AG04450 (cell line): ENCODE data around the gene GPRC5B. TPM values are rescaled to one million over a fixed set of nuclear protein-coding genes. Genes with fewer than 3 reads are reported as not detected.

Source experiments
- CTCF ChIA-PET: fragments of 300-600, 350-600 bp; formaldehyde crosslinking; extraction: SDS; loops from one replicate; lab custom pipeline; 2022; ENCODE audit warnings: antibody characterized with exemption, inconsistent platforms; lab: Charles Lee
- POLR2A ChIA-PET: fragments of 350-600 bp; formaldehyde crosslinking; extraction: SDS; loops from one replicate; lab custom pipeline; 2021; ENCODE audit warnings: antibody characterized with exemption, inconsistent platforms; lab: Yijun Ruan, JAX
- DNase-seq: peaks from one replicate; pipeline ENCODE4 v3.0.0-alpha.2; 2011; ENCODE audit warnings: low read depth, low spot score
- H3K27ac ChIP-seq: one replicate; pipeline ENCODE4 v1.5.1; 2012; ENCODE audit warnings: low read depth, low read length, control low read depth
- H3K27me3 ChIP-seq: one replicate; pipeline ENCODE4 v1.6.0; 2012; ENCODE audit warnings: low read length; ENCODE audit not compliant: control insufficient read depth, insufficient read depth
- H3K4me3 ChIP-seq: 2 replicates; pipeline ENCODE4 v1.5.1; 2011; ENCODE audit warnings: mild to moderate bottlenecking, low read depth, low read length, control low read depth
- H3K9me3 ChIP-seq: 2 replicates; pipeline ENCODE4 v1.5.1; 2012; ENCODE audit warnings: low read length; ENCODE audit not compliant: control insufficient read depth, insufficient read depth
- polyA plus RNA-seq: library from polyadenylated mRNA; depleted of rRNA; stranded (reverse); fragments of >200 nt; gene quantifications from 2 replicates; pipeline ENCODE4 v1.2.3, GENCODE V29; 2011
- TF ChIP-seq, protein P1 (sequence below): IDR thresholded peaks from 2 replicates; pipeline ENCODE4 v1.5.1; 2011; ENCODE audit warnings: low read depth, low read length, control low read depth, inconsistent platforms

The GPRC5B gene
- polyA plus RNA-seq, 1 experiment: 30.6 TPM

DNA sequence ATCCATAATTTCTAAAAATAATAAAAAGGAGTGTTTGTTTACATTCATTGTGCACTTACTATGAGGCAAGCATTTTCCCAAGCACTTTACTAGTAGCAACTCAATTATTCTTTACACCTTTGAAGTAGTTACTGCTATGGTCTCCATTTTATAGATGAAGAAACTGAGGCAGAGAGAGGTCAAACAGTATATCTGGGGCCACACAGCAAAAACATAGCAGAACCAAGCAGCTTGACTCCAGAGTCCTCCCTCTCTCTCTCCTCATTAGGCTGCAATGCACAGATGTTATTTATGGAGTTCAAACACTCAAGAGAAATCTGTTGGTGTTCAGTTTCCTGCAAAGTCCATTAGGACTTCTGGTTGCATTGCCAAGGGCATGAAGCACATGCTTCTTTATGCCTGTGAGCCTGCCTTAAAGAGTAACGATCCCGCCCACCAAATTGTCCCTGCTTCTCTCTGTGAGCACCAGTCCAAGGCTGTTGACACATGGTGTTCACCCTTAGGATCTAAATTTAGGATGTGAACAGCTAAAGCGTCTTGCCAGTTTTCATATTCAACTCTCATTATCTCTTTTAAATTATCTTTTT, 44.0 kb downstream of the GPRC5B start:
- H3K9me3 ChIP-seq: peaks cover 2% of the 10 kb centered on the region; the same call in 1 of the 2 replicates
- no peak overlapping the region for H3K4me3 ChIP-seq
- DNase-seq: no peak
- H3K27me3 ChIP-seq: no peaks in the 10 kb centered on the region
- POLR2A ChIA-PET: no interaction called here
- TF ChIP-seq, protein P1, sequence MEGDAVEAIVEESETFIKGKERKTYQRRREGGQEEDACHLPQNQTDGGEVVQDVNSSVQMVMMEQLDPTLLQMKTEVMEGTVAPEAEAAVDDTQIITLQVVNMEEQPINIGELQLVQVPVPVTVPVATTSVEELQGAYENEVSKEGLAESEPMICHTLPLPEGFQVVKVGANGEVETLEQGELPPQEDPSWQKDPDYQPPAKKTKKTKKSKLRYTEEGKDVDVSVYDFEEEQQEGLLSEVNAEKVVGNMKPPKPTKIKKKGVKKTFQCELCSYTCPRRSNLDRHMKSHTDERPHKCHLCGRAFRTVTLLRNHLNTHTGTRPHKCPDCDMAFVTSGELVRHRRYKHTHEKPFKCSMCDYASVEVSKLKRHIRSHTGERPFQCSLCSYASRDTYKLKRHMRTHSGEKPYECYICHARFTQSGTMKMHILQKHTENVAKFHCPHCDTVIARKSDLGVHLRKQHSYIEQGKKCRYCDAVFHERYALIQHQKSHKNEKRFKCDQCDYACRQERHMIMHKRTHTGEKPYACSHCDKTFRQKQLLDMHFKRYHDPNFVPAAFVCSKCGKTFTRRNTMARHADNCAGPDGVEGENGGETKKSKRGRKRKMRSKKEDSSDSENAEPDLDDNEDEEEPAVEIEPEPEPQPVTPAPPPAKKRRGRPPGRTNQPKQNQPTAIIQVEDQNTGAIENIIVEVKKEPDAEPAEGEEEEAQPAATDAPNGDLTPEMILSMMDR: no peak
- H3K27ac ChIP-seq: no peak overlapping the region
- CTCF ChIA-PET: no interaction called here

DNA sequence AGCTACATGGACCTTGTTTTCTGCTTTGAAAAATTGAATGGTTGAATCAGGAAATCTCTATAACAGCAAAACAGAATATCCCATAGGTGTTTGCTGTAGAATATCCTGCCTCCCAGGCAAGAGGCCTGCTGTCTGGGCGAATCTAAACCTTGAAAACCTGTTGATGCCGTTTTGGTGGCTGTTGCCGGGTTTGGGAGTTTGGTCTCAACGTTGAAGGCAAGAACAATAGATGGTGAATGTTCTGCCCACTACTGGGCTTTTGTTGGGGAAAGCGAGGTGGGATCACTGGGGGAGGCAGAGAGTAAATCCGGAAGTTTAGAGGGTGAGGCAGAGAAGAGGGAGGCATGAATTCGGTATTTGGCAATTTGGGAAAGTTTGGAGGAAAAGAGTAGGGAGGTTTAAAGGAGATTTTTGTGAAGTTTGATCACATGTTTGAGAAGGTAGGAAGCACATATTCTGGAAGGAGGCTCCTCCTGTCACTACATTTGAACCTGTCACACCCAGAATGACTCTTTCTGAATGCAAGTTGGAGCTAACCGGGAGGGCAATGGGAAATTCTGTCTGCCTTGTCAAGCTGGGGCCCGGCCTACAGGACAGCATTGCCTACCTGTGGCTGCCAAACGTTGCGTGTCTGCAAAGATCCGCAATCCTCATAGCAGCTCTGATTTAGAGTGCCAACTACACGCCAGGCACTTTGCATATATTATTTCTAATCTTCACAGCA, 46.5 kb downstream of the GPRC5B start:
- DNase-seq: no peak
- POLR2A ChIA-PET: interaction anchor here (0.6 kb wide), 1 partner anchor 115 kb away, joined by 3 read pairs; no protein-coding TSS in a partner anchor
- no peaks in the 10 kb centered on the region for H3K9me3 ChIP-seq
- CTCF ChIA-PET: no interaction called here
- H3K4me3 ChIP-seq: no peak overlapping the region
- no peaks in the 10 kb centered on the region for H3K27me3 ChIP-seq
- TF ChIP-seq, protein P1: no peak
- H3K27ac ChIP-seq: no peak overlapping the region

DNA sequence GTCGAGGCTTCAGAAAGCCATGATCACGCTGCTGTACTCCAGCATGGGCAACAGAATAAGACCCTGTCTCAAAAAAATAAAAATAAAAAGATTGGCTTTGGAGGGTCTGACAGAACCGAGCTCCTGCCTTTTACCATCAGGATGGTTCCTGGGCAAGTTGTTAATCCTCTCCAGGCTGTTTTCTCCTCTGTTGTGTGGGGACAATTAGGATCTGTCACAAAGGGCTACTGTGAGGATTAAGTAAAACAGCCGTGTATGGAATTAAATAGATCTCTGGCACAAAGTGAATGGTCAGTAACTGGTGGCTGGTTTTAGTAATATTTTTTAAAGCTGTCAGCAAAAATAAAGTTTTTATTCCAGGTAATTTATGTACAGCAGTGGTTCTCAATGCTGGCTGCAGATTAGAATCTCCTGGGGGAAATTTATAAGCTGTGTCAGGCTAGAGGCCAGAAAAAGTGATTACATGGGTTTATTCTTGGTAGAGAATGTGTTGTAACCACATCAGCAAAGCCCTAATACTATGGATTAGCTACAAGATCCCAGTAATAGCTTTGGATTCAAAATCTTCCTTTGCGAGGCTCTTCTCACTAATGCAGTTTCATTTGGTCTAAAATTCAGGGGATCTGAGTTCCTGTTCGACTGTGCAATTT, 47.2 kb downstream of the GPRC5B start:
- ChIA-PET POLR2A (no interaction called here), CTCF (no interaction called here)
- no peak for DNase-seq
- Histone ChIP-seq H3K4me3 (no peak overlapping the region), H3K27me3 (no peaks in the 10 kb centered on the region), H3K27ac (no peak overlapping the region), H3K9me3 (no peaks in the 10 kb centered on the region)
- TF ChIP-seq, protein P1: no peak

DNA sequence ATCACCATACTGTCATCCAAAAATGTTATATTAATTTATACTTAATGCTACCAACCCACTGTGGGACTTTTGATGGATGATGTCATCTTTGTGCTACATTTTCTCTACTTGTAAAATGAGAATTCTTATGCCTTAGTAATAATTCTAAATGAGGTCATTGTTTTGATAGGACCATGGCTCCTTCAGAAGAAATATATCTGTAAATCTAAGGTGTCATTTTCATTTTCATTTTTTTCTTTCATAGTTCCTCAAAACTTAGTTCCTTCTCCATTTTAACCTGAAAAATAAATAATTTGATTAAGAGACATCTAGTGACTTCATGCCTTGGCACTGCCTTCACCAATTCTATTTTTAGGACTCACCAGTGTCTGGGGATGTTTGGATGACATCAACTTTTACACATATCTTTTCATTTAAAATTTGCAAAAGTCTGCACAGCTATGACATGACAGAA, 48.7 kb downstream of the GPRC5B start:
- H3K4me3 ChIP-seq: no peak overlapping the region
- ChIA-PET POLR2A (no interaction called here), CTCF (no interaction called here)
- peak; percentile 13 for DNase-seq
- TF ChIP-seq, protein P1: no peak
- H3K27me3 ChIP-seq: no peaks in the 10 kb centered on the region
- H3K27ac ChIP-seq: no peak overlapping the region
- no peaks in the 10 kb centered on the region for H3K9me3 ChIP-seq

DNA sequence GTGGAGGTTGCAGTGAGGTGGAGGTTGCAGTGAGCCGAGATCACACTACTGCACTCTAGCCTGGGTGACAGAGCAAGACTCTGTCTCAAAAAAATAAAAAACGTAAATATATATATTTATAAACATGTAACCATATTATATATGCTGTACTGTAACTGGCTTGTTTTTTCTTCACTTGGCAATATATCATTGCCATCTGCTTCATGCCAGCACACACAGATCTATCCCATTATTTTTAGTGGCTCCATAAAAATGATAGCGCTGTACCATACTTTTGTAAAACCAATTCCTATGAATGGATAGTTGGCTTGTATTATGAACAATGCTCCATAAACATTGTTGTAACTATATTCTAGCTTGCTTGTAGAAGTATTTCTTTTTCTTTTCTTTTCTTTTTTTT, 49.5 kb downstream of the GPRC5B start:
- TF ChIP-seq, protein P1: no peak
- Histone ChIP-seq H3K27ac (no peak overlapping the region), H3K27me3 (no peaks in the 10 kb centered on the region), H3K4me3 (no peak overlapping the region), H3K9me3 (no peaks in the 10 kb centered on the region)
- ChIA-PET POLR2A (no interaction called here), CTCF (no interaction called here)
- DNase-seq: no peak
